Hepatocyte (in vitro differentiated cells): Measurements from ENCODE around the gene EIF4B.

ENCODE experiments used
- CTCF ChIP-seq: fragments of 200-600 bp; sonication (generic); IDR thresholded peaks from 2 replicates; pipeline ENCODE4 v1.5.1; 2016; ENCODE audit warnings: antibody characterized with exemption, mild to moderate bottlenecking; ENCODE audit not compliant: poor library complexity
- EZH2 ChIP-seq: fragments of 200-600 bp; sonication (generic); IDR thresholded peaks from 2 replicates; pipeline ENCODE4 v1.6.1; 2016; ENCODE audit warnings: antibody characterized with exemption, mild to moderate bottlenecking, borderline replicate concordance

DNA sequence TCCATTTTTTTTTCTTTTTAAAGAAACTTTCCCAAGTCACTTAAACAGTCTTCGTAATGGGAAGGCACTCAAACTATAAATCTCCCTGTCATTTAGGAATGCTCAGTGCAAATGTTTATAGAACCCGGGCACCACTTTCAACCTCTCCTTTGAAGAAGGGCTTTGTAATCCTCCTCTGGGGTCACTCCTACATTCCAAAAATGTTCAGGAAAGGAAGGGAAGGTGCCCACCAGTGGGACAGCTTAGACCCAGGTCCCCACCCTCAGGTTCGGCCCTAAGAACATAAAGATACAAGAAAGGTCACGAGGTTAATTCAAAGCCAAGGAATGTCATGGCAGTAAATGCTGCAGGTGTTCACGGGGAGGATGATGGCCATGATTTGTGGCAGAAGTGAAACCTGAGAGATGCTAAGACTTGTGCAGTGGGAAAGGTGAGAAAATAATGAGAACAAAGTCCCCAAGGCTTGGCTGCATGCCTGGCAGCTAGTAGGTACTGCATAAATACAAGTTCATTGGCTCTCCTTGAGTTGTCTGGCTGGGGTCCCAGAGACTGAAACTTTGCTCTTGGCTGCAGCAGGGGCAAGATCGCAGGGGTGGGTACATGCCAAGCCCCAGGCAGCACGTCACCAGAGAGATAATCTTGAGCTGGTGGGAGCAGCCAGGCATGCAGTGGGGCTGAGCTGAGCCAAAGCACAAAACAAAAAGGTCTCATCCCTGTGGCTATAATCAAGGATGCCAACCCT lies 36.3 kb upstream of the EIF4B start:
- TF ChIP-seq EZH2 (no peak), CTCF (no peak)
